Breast epithelium (tissue), 4 donors: ENCODE measurements around the gene PPP2R3B. TPM values are rescaled to one million over a fixed set of nuclear protein-coding genes. Genes with fewer than 3 reads are reported as not detected.
"Not testable (repeated sequence)": the region's sequence is repeated elsewhere in the genome, so short reads cannot be mapped to it uniquely, and the experiment has no call there.

Source experiments
- DNase-seq, 2 donors: peaks; one replicate each; pipeline ENCODE4 v3.0.0-alpha.2; 2019; ENCODE audit warnings: low spot score in 2 of 2
- H3K27ac ChIP-seq, 2 donors: fragments of 200-600 bp; sonication (generic) in 1 of 2; one replicate each; pipeline ENCODE4 v1.5.1; 2016 to 2019; ENCODE audit warnings: mild to moderate bottlenecking in 1 of 2
- H3K27me3 ChIP-seq, 2 donors: fragments of 200-600 bp; sonication (generic) in 1 of 2; one replicate each; pipeline versions ENCODE4 v1.5.1 to v1.6.0; 2017 to 2019; ENCODE audit warnings: control low read depth in 1 of 2, mild to moderate bottlenecking in 1 of 2
- H3K36me3 ChIP-seq: fragments of 200-600 bp; one replicate; pipeline ENCODE4 v1.5.1; 2019
- H3K4me1 ChIP-seq, 2 donors: fragments of 200-600 bp; sonication (generic); one replicate each; pipeline ENCODE4 v1.5.1; 2016 to 2019; ENCODE audit warnings: control low read depth in 1 of 2
- H3K4me3 ChIP-seq, 3 donors: fragments of 200-600 bp; sonication (generic); 1 replicate in 2 of 3; 2 replicates in 1 of 3; pipeline ENCODE4 v1.5.1; 2016 to 2019; ENCODE audit warnings: mild to moderate bottlenecking in 3 of 3, moderate library complexity in 2 of 3
- H3K9me3 ChIP-seq, 2 donors: fragments of 200-600 bp; sonication (generic) in 1 of 2; one replicate each; pipeline ENCODE4 v1.5.1; 2016 to 2019; ENCODE audit warnings: control low read depth in 1 of 2
- CTCF ChIP-seq, 3 donors: fragments of 450-650 bp; IDR thresholded peaks; one replicate each; pipeline ENCODE4 v1.5.1; 2016 to 2017; ENCODE audit warnings: antibody characterized with exemption in 3 of 3, mild to moderate bottlenecking in 3 of 3, moderate library complexity in 3 of 3
- POLR2A ChIP-seq: fragments of 450-650 bp; IDR thresholded peaks from one replicate; pipeline ENCODE4 v1.6.1; 2016; ENCODE audit warnings: antibody characterized with exemption, mild to moderate bottlenecking, moderate library complexity
- POLR2AphosphoS5 ChIP-seq, 3 donors: sonication (generic); formaldehyde crosslinking; IDR thresholded peaks; one replicate each; pipeline ENCODE4 v1.6.1; 2017; ENCODE audit warnings: antibody characterized with exemption in 3 of 3
- intact Hi-C: fragments of 100-400 bp; cut with DNase I; formaldehyde crosslinking; loops from one replicate; pipeline ENCODE4 v1.15.1; 2023; ENCODE audit warnings: low total_unique reads
- total RNA-seq, 3 donors: library from RNA; depleted of rRNA; stranded (reverse); fragments of >200 nt; gene quantifications; one replicate each; pipeline ENCODE4 v1.1.0, GENCODE V29; 2016

Gene PPP2R3B
- total RNA-seq, 3 donors from 2014 or later = 10.4 to 23.3 (median 23.1) TPM

GRCh38 chrX:389021-389441, 2.3 kb upstream of the PPP2R3B start:
- Histone ChIP-seq H3K36me3 (no peaks in the 10 kb centered on the region), H3K27ac (no peak overlapping the region), H3K4me3 (no peak overlapping the region), H3K27me3 (no peaks in the 10 kb centered on the region), H3K9me3 (no peaks in the 10 kb centered on the region), H3K4me1 (no peaks in the 10 kb centered on the region)
- TF ChIP-seq POLR2AphosphoS5 (IDR thresholded peaks at IDR 0.05) (no peak), CTCF (IDR thresholded peaks at IDR 0.05) (no peak), POLR2A (no peak)
- intact Hi-C loops = no loop called here
- no peak for DNase-seq

GRCh38 chrX:387729-388128, 1.0 kb upstream of the PPP2R3B start:
- DNase-seq = no peak

GRCh38 chrX:386239-386767, 404 bp downstream of the PPP2R3B start:
- intact Hi-C loops = no loop called here
- H3K9me3 ChIP-seq = no peaks in the 10 kb centered on the region
- H3K4me3 ChIP-seq = peak overlapping the region; percentile 83 to 86 (median 84)
- DNase-seq = no peak
- H3K4me1 ChIP-seq = no peaks in the 10 kb centered on the region
- H3K36me3 ChIP-seq = no peaks in the 10 kb centered on the region
- H3K27ac ChIP-seq = peak overlapping the region; percentile 97 to 98
- TF ChIP-seq POLR2A = no peak
- TF ChIP-seq CTCF (IDR thresholded peaks at IDR 0.05) = no peak
- TF ChIP-seq POLR2AphosphoS5 (IDR thresholded peaks at IDR 0.05) = no peak
- no peaks in the 10 kb centered on the region for H3K27me3 ChIP-seq

More at GRCh38 chrX:387729-388128, 1.0 kb upstream of the PPP2R3B start:
- H3K4me1 ChIP-seq = no peaks in the 10 kb centered on the region
- no peaks in the 10 kb centered on the region for H3K27me3 ChIP-seq
- no peak for TF ChIP-seq POLR2AphosphoS5 (IDR thresholded peaks at IDR 0.05)
- TF ChIP-seq POLR2A = no peak
- TF ChIP-seq CTCF (IDR thresholded peaks at IDR 0.05) = no peak
- intact Hi-C loops = no loop called here
- H3K36me3 ChIP-seq = no peaks in the 10 kb centered on the region
- peak overlapping the region; percentile 83 to 86 (median 84) for H3K4me3 ChIP-seq
- H3K9me3 ChIP-seq = no peaks in the 10 kb centered on the region
- H3K27ac ChIP-seq = peak overlapping the region in 1 of 2 donors; percentile 97

GRCh38 chrX:385736-386135, 971 bp downstream of the PPP2R3B start:
- peak overlapping the region; percentile 83 to 86 (median 84) for H3K4me3 ChIP-seq
- H3K9me3 ChIP-seq, intact Hi-C loops, H3K27me3 ChIP-seq, DNase-seq, H3K36me3 ChIP-seq, H3K4me1 ChIP-seq, H3K27ac ChIP-seq: not testable (repeated sequence)

GRCh38 chrX:384861-385260, 1.8 kb downstream of the PPP2R3B start:
- Histone ChIP-seq H3K4me1 (no peaks in the 10 kb centered on the region), H3K36me3 (no peaks in the 10 kb centered on the region), H3K27me3 (no peaks in the 10 kb centered on the region), H3K4me3 (no peak overlapping the region), H3K27ac (no peak overlapping the region), H3K9me3 (no peaks in the 10 kb centered on the region)
- no peak for TF ChIP-seq CTCF (IDR thresholded peaks at IDR 0.05)
- no peak for TF ChIP-seq POLR2A
- TF ChIP-seq POLR2AphosphoS5 (IDR thresholded peaks at IDR 0.05) = no peak
- no peak for DNase-seq
- intact Hi-C loops = no loop called here

GRCh38 chrX:378443-378842, 8.3 kb downstream of the PPP2R3B start:
- intact Hi-C loops = no loop called here
- no peak for DNase-seq
- no peaks in the 10 kb centered on the region for H3K9me3 ChIP-seq

GRCh38 chrX:376206-376605, 10.5 kb downstream of the PPP2R3B start:
- H3K4me1 ChIP-seq, intact Hi-C loops, H3K36me3 ChIP-seq, H3K27ac ChIP-seq, DNase-seq, H3K9me3 ChIP-seq, H3K4me3 ChIP-seq: not testable (repeated sequence)
- peaks cover 0 to 35% of the 10 kb centered on the region in 2 donors for H3K27me3 ChIP-seq

More at GRCh38 chrX:378443-378842, 8.3 kb downstream of the PPP2R3B start:
- H3K4me3 ChIP-seq = no peak overlapping the region
- no peaks in the 10 kb centered on the region for H3K4me1 ChIP-seq
- no peak for TF ChIP-seq POLR2A
- no peak for TF ChIP-seq CTCF (IDR thresholded peaks at IDR 0.05)
- TF ChIP-seq POLR2AphosphoS5 (IDR thresholded peaks at IDR 0.05) = no peak
- H3K36me3 ChIP-seq = no peaks in the 10 kb centered on the region
- no peak overlapping the region for H3K27ac ChIP-seq
- peaks cover 0 to 23% of the 10 kb centered on the region in 2 donors for H3K27me3 ChIP-seq
